ENCODE measurements around the gene TGDS. TPM values are rescaled to one million over a fixed set of nuclear protein-coding genes. Genes with fewer than 3 reads are reported as not detected.

Gene TGDS
- total RNA-seq, 2 experiments from 2014 or later = 17.2 to 19.2 TPM

DNA sequence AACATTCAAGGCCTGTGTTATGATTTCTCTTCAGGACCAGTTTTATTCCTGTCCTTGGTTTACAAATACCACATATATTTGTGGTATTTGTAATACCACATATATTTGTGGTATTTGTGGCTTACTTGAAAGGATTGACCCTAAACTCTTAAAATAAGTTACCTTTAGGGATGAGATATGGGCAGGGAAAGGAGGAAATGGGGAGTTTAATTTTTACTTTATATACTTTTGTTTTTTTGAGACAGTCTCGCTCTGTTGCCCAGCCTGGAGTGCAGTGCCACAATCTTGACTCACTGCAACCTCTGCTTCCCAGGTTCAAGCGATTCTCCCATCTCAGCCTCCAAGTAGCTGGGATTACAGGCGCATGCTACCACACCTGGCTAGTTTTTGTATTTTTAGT is 2.3 kb upstream of the TGDS start:
- H3K9me3 Mint-ChIP-seq (ENCODE audit: insufficient read depth) = no peaks in the 10 kb centered on the region
- H3K27ac Mint-ChIP-seq = no peak overlapping the region
- H3K4me1 Mint-ChIP-seq (ENCODE audit: low read depth) = peaks cover 48% of the 10 kb centered on the region
- ATAC-seq (no peak), DNase-seq (no peak)
- H3K4me3 Mint-ChIP-seq = no peak overlapping the region
- POLR2A ChIA-PET = no interaction called here
- CTCF ChIA-PET = no interaction called here
- H3K36me3 Mint-ChIP-seq (ENCODE audit: low read depth) = peaks cover 19% of the 10 kb centered on the region
- no peaks in the 10 kb centered on the region for H3K27me3 Mint-ChIP-seq (ENCODE audit: low read depth)

DNA sequence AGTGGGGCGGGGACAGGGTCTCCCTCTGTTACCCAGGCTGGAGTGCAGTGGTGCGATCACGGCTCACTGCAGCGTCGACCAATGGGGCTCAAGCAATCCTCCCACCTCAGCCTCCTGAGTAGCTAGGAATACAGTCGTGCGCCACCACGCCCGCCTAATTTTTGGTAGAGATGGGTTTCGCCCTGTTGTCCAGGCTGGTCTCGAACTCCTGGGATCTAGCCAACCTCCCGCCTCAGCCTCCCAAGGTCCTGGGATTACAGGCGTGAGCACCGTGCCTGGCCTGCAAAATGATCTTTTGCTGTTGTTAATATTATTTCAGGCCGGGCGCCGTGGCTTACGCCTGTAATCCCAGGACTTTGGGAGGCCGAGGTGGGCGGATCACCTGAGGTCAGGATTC is 621 bp upstream of the TGDS start:
- ChIA-PET CTCF (interaction anchor here (0.8 to 2.9 kb wide), 8 partner anchors 9 to 163 kb away, joined by 3 to 32 read pairs (median 8); no protein-coding TSS in a partner anchor), POLR2A (interaction anchor here (1.2 to 1.9 kb wide), 5 partner anchors 9 to 273 kb away, joined by 4 to 35 read pairs (median 5); no protein-coding TSS in a partner anchor)
- no peak for DNase-seq
- no peak for ATAC-seq
- H3K36me3 Mint-ChIP-seq (ENCODE audit: low read depth) = peaks cover 24% of the 10 kb centered on the region
- no peaks in the 10 kb centered on the region for H3K27me3 Mint-ChIP-seq (ENCODE audit: low read depth)
- peak overlapping the region; percentile 84 for H3K4me3 Mint-ChIP-seq
- H3K9me3 Mint-ChIP-seq (ENCODE audit: insufficient read depth) = no peaks in the 10 kb centered on the region
- peaks cover 47% of the 10 kb centered on the region for H3K4me1 Mint-ChIP-seq (ENCODE audit: low read depth)
- peak overlapping the region; percentile 89 for H3K27ac Mint-ChIP-seq

DNA sequence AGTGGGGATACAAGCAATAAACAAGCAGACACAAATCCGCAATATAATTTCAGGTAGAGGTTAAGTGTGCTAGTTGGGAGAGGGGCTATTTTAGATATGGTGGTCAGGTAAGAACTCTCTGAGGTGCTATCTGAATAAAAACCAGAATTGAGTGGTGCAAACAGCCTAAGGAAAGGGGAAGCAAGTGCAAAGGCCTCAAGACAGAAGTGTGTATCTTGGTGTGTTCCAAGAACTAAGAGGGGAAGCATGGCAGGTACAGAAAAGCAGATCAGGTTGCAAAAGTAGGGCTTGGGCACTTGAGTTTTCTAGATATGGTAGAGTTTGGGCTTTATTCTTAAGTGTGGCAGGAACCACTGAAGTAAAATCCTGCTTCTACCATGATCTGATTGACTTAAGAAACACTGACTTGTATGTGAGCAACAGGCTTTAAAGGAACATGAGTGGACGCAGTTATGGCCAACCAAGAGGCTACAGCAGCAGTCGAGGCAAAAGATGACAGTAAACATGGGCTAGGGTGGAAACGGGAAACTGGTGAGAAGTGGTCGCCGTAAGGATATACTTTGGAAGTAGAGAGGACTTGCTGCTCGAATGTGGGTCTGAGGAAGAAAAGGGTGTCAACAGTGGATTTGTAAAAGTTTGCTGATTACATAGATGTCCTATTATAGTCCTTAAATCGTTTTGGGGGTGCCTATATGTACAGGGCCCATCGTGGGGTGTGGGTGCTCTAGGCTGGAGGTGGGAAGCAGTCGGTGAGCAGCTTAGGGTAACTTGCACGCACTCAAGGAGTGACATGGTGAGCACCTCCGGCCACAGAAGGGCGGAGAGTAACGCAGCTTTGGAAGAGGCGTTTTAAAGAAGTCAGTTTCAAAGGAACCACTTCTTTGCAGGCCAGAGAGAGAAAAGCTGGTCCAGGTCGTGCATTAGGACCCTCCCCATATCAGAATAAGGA is 677 bp downstream of the TGDS start:
- H3K4me3 Mint-ChIP-seq = peak overlapping the region; percentile 84
- peak; percentile 73 for ATAC-seq

DNA sequence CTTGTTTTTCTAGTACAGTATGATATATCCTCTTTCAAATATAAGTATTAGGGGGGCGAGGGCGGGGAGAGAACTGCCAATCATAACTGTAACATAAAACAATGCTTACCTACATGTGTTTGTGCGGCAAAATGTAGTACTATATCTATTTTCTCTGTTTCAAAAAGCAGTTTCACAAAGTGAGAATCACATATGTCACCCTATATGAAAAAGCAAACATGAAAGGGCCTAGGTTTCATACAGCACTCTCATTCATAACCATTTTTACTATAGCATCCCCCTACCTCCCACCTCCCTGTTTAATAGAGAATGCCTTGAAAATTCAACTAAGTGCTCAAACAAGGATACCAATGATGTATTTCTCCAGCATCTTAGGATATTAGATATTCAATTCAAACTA is 5.2 kb downstream of the TGDS start:
- no peaks in the 10 kb centered on the region for H3K27me3 Mint-ChIP-seq (ENCODE audit: low read depth)
- H3K4me1 Mint-ChIP-seq (ENCODE audit: low read depth) = peaks cover 30% of the 10 kb centered on the region
- DNase-seq (no peak), ATAC-seq (no peak)
- H3K4me3 Mint-ChIP-seq = no peak overlapping the region
- ChIA-PET POLR2A (interaction anchor here (0.8 to 1.2 kb wide), 2 partner anchors 14 to 42 kb away, joined by 3 to 4 read pairs; no protein-coding TSS in a partner anchor), CTCF (interaction anchor here (1.2 to 1.8 kb wide), 2 partner anchors 14 to 26 kb away, joined by 4 to 6 read pairs; no protein-coding TSS in a partner anchor)
- no peaks in the 10 kb centered on the region for H3K9me3 Mint-ChIP-seq (ENCODE audit: insufficient read depth)
- H3K36me3 Mint-ChIP-seq (ENCODE audit: low read depth) = peaks cover 44% of the 10 kb centered on the region
- H3K27ac Mint-ChIP-seq = no peak overlapping the region

More for the DNA sequence above, 677 bp downstream of the TGDS start:
- H3K36me3 Mint-ChIP-seq (ENCODE audit: low read depth) = peaks cover 24% of the 10 kb centered on the region
- DNase-seq = peak; percentile 59
- peaks cover 41% of the 10 kb centered on the region for H3K4me1 Mint-ChIP-seq (ENCODE audit: low read depth)
- POLR2A ChIA-PET = interaction anchor here (0.6 to 1.9 kb wide), 9 partner anchors 10 to 283 kb away, joined by 3 to 35 read pairs (median 4); no protein-coding TSS in a partner anchor
- H3K27me3 Mint-ChIP-seq (ENCODE audit: low read depth) = no peaks in the 10 kb centered on the region
- H3K9me3 Mint-ChIP-seq (ENCODE audit: insufficient read depth) = no peaks in the 10 kb centered on the region
- H3K27ac Mint-ChIP-seq = peak overlapping the region; percentile 89
- CTCF ChIA-PET = interaction anchor here (0.8 to 2.9 kb wide), 7 partner anchors 10 to 162 kb away, joined by 3 to 32 read pairs (median 9); no protein-coding TSS in a partner anchor

DNA sequence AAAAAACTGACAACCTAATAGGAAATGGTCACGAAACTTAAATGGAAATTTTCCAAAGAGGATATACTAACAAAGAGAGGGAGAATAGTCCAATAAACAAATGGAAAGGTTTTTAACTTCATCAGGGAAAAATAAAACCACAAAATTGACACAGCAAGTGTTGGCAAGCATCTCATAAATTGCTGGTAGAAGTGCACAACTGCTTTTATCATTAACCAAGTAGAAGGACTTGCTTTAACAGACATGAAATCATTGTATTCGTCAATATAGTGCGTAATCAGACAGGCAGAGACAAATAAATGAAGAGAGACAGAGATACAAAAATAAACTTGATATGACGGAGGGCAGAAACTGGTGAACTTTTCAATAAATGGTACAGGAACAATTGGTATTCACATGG is 7.4 kb downstream of the TGDS start:
- Mint-ChIP-seq H3K9me3 (ENCODE audit: insufficient read depth) (no peaks in the 10 kb centered on the region), H3K4me1 (ENCODE audit: low read depth) (peaks cover 14% of the 10 kb centered on the region), H3K27me3 (ENCODE audit: low read depth) (no peaks in the 10 kb centered on the region), H3K27ac (no peak overlapping the region), H3K4me3 (no peak overlapping the region), H3K36me3 (ENCODE audit: low read depth) (peaks cover 47% of the 10 kb centered on the region)
- DNase-seq (no peak), ATAC-seq (no peak)
- ChIA-PET CTCF (no interaction called here), POLR2A (no interaction called here)

DNA sequence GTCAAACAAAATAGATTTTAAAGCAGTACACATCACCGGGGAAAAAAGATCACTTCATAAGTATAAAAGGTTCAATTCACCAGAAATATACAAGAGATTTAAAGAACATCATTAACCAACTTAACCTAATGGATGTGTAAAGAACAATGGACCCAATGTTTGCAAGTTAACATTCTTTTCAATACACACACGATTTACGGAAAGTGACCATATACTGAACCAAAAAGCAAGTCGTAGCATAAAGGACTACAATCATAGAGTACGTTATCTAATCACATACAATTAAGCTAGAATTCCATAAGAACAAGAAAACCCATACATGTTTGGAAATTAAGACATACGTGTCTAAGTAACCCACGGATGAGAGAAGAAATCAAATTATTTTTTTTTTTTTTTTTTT is 9.6 kb downstream of the TGDS start:
- Mint-ChIP-seq H3K27me3 (ENCODE audit: low read depth) (no peaks in the 10 kb centered on the region), H3K4me3 (no peak overlapping the region), H3K4me1 (ENCODE audit: low read depth) (peaks cover 7% of the 10 kb centered on the region), H3K36me3 (ENCODE audit: low read depth) (peaks cover 55% of the 10 kb centered on the region), H3K9me3 (ENCODE audit: insufficient read depth) (no peaks in the 10 kb centered on the region), H3K27ac (no peak overlapping the region)
- ChIA-PET POLR2A (no interaction called here), CTCF (no interaction called here)
- ATAC-seq (no peak), DNase-seq (no peak)

DNA sequence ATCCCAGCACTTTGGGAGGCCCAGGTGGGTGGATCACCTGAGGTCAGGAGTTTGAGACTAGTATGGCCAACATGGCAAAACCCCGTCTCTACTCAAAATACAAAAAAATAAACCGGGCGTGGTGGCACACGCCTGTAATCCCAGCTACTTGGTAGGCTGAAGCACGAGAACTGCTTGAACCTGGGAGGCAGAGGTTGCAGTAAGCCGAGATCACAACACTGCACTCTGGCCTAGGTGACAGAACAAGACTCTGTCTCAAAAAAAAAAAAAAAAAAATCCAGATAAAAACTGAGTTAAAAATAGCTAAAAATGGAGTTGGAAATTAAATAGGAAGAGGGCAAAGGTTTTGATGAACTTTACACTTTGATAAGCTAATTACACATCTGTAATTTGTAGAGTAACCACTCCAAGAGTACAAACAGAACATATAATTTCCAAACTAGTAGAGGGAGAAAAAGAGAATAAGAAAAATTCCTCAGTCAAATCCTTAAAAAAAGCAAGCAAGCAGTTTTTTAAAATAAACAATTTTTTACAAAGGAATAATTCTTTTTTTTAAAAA is 10.3 kb downstream of the TGDS start:
- CTCF ChIA-PET = no interaction called here
- no peak overlapping the region for H3K27ac Mint-ChIP-seq
- DNase-seq (no peak), ATAC-seq (no peak)
- H3K4me1 Mint-ChIP-seq (ENCODE audit: low read depth) = peaks cover 5% of the 10 kb centered on the region
- H3K4me3 Mint-ChIP-seq = no peak overlapping the region
- H3K36me3 Mint-ChIP-seq (ENCODE audit: low read depth) = peaks cover 57% of the 10 kb centered on the region
- H3K9me3 Mint-ChIP-seq (ENCODE audit: insufficient read depth) = no peaks in the 10 kb centered on the region
- no peaks in the 10 kb centered on the region for H3K27me3 Mint-ChIP-seq (ENCODE audit: low read depth)
- POLR2A ChIA-PET = no interaction called here

DNA sequence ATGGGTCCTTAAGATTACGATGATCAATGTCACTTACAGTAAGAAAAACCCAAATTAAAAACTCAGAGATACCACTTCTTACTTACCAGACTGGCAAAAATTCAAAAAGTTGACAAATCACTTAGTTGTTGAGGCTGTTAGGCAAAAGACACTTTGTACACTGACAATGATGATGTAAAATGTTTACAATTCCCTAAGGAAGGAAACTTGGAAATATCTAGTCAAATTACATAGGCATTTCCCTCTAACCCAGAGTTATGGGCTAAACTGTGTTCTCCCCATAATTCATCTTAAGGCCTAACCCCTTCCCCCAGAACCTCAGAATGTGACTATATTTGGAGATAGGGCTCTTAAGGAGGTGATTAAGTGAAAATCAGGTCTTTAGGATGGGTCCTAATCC is 12.0 kb downstream of the TGDS start:
- Mint-ChIP-seq H3K27ac (no peak overlapping the region), H3K36me3 (ENCODE audit: low read depth) (peaks cover 57% of the 10 kb centered on the region), H3K4me1 (ENCODE audit: low read depth) (peaks cover 2% of the 10 kb centered on the region), H3K27me3 (ENCODE audit: low read depth) (no peaks in the 10 kb centered on the region), H3K9me3 (ENCODE audit: insufficient read depth) (no peaks in the 10 kb centered on the region), H3K4me3 (no peak overlapping the region)
- DNase-seq (no peak), ATAC-seq (no peak)
- POLR2A ChIA-PET = no interaction called here
- CTCF ChIA-PET = no interaction called here

DNA sequence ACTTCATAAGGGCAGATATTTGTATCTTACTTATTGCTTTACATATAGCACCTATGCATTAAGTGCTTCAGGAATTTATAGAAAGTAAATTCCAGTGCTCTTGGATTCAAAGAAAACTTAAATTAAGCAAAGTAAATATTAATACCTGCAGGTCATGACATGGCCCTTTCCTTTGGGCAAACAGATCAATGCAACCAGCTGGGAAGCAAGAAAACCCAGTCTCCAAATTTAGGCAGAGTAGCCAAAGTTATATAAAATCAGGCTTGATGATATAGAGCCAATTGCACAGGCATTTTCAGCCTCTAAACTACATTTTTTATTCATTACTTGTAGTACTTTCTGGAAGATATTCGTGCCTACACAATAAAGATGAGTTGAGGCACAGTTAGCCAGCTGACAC is 16.9 kb downstream of the TGDS start:
- ChIA-PET POLR2A (interaction anchor here (0.8 kb wide), 1 partner anchor 12 kb away, joined by 3 read pairs; no protein-coding TSS in a partner anchor), CTCF (no interaction called here)
- peaks cover 50% of the 10 kb centered on the region for H3K36me3 Mint-ChIP-seq (ENCODE audit: low read depth)
- no peaks in the 10 kb centered on the region for H3K4me1 Mint-ChIP-seq (ENCODE audit: low read depth)
- no peak overlapping the region for H3K4me3 Mint-ChIP-seq
- no peak overlapping the region for H3K27ac Mint-ChIP-seq
- H3K27me3 Mint-ChIP-seq (ENCODE audit: low read depth) = no peaks in the 10 kb centered on the region
- no peak for ATAC-seq
- DNase-seq = no peak
- no peaks in the 10 kb centered on the region for H3K9me3 Mint-ChIP-seq (ENCODE audit: insufficient read depth)

DNA sequence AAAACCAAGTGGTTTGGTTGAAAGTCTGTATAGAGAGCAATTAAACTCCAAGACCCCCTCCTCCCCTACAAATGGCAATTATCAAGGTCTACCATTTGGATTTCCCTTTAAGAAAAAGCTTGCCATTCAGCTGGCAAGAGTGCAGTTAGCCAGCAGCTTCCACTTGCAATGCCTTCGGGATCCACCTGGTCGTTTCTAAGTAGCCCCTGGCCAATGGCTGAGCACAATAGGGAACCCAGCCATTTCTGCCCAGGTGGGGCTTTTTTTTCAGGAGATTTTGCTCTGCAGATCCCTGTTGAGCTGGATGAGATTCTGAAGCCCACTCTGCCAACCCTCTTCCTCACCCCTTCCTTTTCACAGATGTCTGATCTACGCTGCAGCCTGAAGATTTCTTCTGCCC is 26.3 kb downstream of the TGDS start:
- POLR2A ChIA-PET = no interaction called here
- H3K27me3 Mint-ChIP-seq (ENCODE audit: low read depth) = no peaks in the 10 kb centered on the region
- H3K4me1 Mint-ChIP-seq (ENCODE audit: low read depth) = no peaks in the 10 kb centered on the region
- peaks cover 60% of the 10 kb centered on the region for H3K36me3 Mint-ChIP-seq (ENCODE audit: low read depth)
- no peak overlapping the region for H3K27ac Mint-ChIP-seq
- CTCF ChIA-PET = no interaction called here
- DNase-seq (no peak), ATAC-seq (no peak)
- no peak overlapping the region for H3K4me3 Mint-ChIP-seq
- no peaks in the 10 kb centered on the region for H3K9me3 Mint-ChIP-seq (ENCODE audit: insufficient read depth)

DNA sequence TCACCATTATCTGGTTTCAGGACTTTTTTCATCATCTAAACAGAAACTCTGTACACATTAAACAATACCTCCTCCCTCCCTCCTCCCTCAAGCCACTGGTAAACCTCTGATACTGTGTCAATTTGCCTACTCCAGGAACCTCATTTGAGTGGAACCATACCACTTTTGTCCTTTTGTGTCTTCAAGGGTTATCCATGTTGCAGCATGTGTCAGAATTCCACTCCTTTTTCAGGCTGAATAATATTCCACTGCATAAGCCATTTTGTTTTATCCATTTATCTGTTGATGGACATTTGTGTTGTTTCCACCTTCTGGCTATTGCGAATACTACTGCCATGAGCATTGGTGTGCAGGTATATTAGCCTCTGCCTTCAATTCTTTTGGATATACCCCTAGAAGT is 27.5 kb downstream of the TGDS start:
- ChIA-PET POLR2A (no interaction called here), CTCF (no interaction called here)
- no peak overlapping the region for H3K4me3 Mint-ChIP-seq
- no peak for ATAC-seq
- DNase-seq = no peak
- no peaks in the 10 kb centered on the region for H3K9me3 Mint-ChIP-seq (ENCODE audit: insufficient read depth)
- H3K36me3 Mint-ChIP-seq (ENCODE audit: low read depth) = peaks cover 55% of the 10 kb centered on the region
- no peaks in the 10 kb centered on the region for H3K4me1 Mint-ChIP-seq (ENCODE audit: low read depth)
- no peak overlapping the region for H3K27ac Mint-ChIP-seq
- H3K27me3 Mint-ChIP-seq (ENCODE audit: low read depth) = no peaks in the 10 kb centered on the region

DNA sequence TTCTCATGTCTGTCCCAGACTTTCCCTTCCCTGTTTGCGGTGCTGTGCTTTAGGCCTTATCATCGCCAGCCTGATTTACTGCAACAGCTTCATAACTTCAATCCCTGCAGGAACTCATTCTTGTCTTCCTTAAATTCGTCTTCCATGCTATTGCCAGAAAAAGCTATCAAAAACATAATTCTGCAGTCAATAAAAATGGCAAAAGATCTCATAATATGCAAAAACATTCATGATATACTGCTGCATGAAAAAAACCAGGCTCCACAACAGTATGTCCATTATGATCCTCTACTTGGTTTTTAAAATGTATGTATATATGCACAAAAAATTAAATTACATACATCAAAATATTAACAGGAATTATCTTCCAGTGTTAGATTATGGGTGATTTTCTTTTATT is 28.4 kb downstream of the TGDS start:
- DNase-seq (no peak), ATAC-seq (no peak)
- H3K4me3 Mint-ChIP-seq = no peak overlapping the region
- no peaks in the 10 kb centered on the region for H3K4me1 Mint-ChIP-seq (ENCODE audit: low read depth)
- ChIA-PET POLR2A (interaction anchor here (0.7 to 0.9 kb wide), 2 partner anchors 12 to 13 kb away, joined by 3 to 4 read pairs; no protein-coding TSS in a partner anchor), CTCF (interaction anchor here (0.7 to 0.8 kb wide), 2 partner anchors 19 to 50 kb away, joined by 3 to 4 read pairs; no protein-coding TSS in a partner anchor)
- peaks cover 50% of the 10 kb centered on the region for H3K36me3 Mint-ChIP-seq (ENCODE audit: low read depth)
- H3K27me3 Mint-ChIP-seq (ENCODE audit: low read depth) = no peaks in the 10 kb centered on the region
- no peak overlapping the region for H3K27ac Mint-ChIP-seq
- H3K9me3 Mint-ChIP-seq (ENCODE audit: insufficient read depth) = no peaks in the 10 kb centered on the region
